AG04450 (cell line): ENCODE measurements around the gene ZPBP2. TPM values are rescaled to one million over a fixed set of nuclear protein-coding genes. Genes with fewer than 3 reads are reported as not detected.
"Not testable (repeated sequence)": the region's sequence is repeated elsewhere in the genome, so short reads cannot be mapped to it uniquely, and the experiment has no call there.

Source experiments
- CTCF ChIA-PET: fragments of 300-600, 350-600 bp; formaldehyde crosslinking; extraction: SDS; loops from one replicate; lab custom pipeline; 2022; ENCODE audit warnings: antibody characterized with exemption, inconsistent platforms; lab: Charles Lee
- POLR2A ChIA-PET: fragments of 350-600 bp; formaldehyde crosslinking; extraction: SDS; loops from one replicate; lab custom pipeline; 2021; ENCODE audit warnings: antibody characterized with exemption, inconsistent platforms; lab: Yijun Ruan, JAX
- DNase-seq: peaks from one replicate; pipeline ENCODE4 v3.0.0-alpha.2; 2011; ENCODE audit warnings: low read depth, low spot score
- H3K27ac ChIP-seq: one replicate; pipeline ENCODE4 v1.5.1; 2012; ENCODE audit warnings: low read depth, low read length, control low read depth
- H3K27me3 ChIP-seq: one replicate; pipeline ENCODE4 v1.6.0; 2012; ENCODE audit warnings: low read length; ENCODE audit not compliant: control insufficient read depth, insufficient read depth
- H3K4me3 ChIP-seq: 2 replicates; pipeline ENCODE4 v1.5.1; 2011; ENCODE audit warnings: mild to moderate bottlenecking, low read depth, low read length, control low read depth
- H3K9me3 ChIP-seq: 2 replicates; pipeline ENCODE4 v1.5.1; 2012; ENCODE audit warnings: low read length; ENCODE audit not compliant: control insufficient read depth, insufficient read depth
- CTCF ChIP-seq: IDR thresholded peaks from 2 replicates; pipeline ENCODE4 v1.5.1; 2011; ENCODE audit warnings: low read depth, low read length, control low read depth, inconsistent platforms
- polyA plus RNA-seq: library from polyadenylated mRNA; depleted of rRNA; stranded (reverse); fragments of >200 nt; gene quantifications from 2 replicates; pipeline ENCODE4 v1.2.3, GENCODE V29; 2011

Gene ZPBP2
- polyA plus RNA-seq, 1 experiment, result not detected

DNA sequence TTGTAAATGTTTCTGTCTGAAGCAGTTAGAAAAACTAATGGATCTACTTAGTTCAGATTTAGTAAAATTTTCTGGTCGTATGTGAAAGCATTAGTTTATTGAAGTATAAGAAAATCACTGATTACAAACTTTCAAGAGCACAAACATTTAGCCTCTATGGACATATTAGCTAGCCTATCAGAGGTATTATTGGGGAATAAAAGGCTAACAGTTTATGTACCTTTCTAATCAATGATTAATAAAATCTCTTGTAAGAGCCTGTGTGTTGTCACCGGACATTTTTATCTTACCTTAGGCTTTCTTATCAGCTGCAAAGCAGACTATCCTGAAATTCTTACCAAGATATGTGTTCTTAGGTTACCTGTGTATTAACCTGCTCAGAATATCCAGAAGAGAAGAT is 21.2 kb downstream of the ZPBP2 start:
- ChIA-PET POLR2A (no interaction called here), CTCF (no interaction called here)
- Histone ChIP-seq H3K4me3 (no peak overlapping the region), H3K27ac (no peak overlapping the region), H3K9me3 (no peaks in the 10 kb centered on the region), H3K27me3 (peaks cover 38% of the 10 kb centered on the region)
- no peak for DNase-seq
- no peak for TF ChIP-seq CTCF

- ChIA-PET CTCF (no interaction called here), POLR2A (no interaction called here)
- H3K9me3 ChIP-seq, result no peaks in the 10 kb centered on the region
- no peak for TF ChIP-seq CTCF
- peaks cover 17% of the 10 kb centered on the region for H3K27me3 ChIP-seq
- DNase-seq, result no peak
- no peak overlapping the region for H3K27ac ChIP-seq
- no peak overlapping the region for H3K4me3 ChIP-seq
Measured at GRCh38 chr17:39894681-39895376, 26.8 kb downstream of the ZPBP2 start.

GRCh38 chr17:39898088-39898487 is 30.1 kb downstream of the ZPBP2 start:
- ChIA-PET POLR2A (no interaction called here), CTCF (no interaction called here)
- TF ChIP-seq CTCF, result no peak

DNA sequence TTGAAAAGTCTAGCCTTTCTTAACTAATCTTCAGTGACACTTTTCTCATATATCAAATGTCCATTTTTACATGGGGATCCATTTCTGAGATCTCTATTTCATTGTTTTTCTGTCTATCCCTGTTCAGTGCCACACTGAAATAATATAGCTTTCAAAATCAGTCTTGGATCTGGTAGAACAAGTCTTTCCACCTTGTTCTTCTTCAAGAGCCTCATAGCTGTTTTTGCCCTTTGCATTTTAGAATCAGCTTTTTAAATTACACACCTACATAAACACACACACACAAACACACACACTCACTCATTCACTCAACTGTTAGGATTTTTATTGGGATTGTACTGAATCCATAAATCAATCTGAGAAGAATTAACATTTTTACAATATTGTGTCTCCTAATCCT is 31.2 kb downstream of the ZPBP2 start:
- Histone ChIP-seq H3K9me3 (no peaks in the 10 kb centered on the region), H3K27me3 (no peaks in the 10 kb centered on the region), H3K4me3 (no peak overlapping the region), H3K27ac (no peak overlapping the region)
- CTCF ChIA-PET, result no interaction called here
- POLR2A ChIA-PET, result no interaction called here
- DNase-seq, result no peak
- no peak for TF ChIP-seq CTCF

More at GRCh38 chr17:39898088-39898487, 30.1 kb downstream of the ZPBP2 start:
- H3K4me3 ChIP-seq, result no peak overlapping the region
- DNase-seq, result no peak
- H3K27me3 ChIP-seq, result peaks cover 4% of the 10 kb centered on the region
- H3K27ac ChIP-seq, result no peak overlapping the region
- H3K9me3 ChIP-seq, result no peaks in the 10 kb centered on the region

GRCh38 chr17:39902027-39902426 is 34.0 kb downstream of the ZPBP2 start:
- H3K9me3 ChIP-seq, H3K4me3 ChIP-seq, CTCF ChIA-PET, H3K27me3 ChIP-seq, DNase-seq, H3K27ac ChIP-seq: not testable (repeated sequence)
- POLR2A ChIA-PET, result interaction anchor here (0.6 kb wide), 1 partner anchor 632 kb away, joined by 4 read pairs; no protein-coding TSS in a partner anchor
